ENCODE data around the gene MADCAM1.
"Not testable (repeated sequence)": the region's sequence is repeated elsewhere in the genome, so short reads cannot be mapped to it uniquely, and the experiment has no call there.

Gene MADCAM1

DNA sequence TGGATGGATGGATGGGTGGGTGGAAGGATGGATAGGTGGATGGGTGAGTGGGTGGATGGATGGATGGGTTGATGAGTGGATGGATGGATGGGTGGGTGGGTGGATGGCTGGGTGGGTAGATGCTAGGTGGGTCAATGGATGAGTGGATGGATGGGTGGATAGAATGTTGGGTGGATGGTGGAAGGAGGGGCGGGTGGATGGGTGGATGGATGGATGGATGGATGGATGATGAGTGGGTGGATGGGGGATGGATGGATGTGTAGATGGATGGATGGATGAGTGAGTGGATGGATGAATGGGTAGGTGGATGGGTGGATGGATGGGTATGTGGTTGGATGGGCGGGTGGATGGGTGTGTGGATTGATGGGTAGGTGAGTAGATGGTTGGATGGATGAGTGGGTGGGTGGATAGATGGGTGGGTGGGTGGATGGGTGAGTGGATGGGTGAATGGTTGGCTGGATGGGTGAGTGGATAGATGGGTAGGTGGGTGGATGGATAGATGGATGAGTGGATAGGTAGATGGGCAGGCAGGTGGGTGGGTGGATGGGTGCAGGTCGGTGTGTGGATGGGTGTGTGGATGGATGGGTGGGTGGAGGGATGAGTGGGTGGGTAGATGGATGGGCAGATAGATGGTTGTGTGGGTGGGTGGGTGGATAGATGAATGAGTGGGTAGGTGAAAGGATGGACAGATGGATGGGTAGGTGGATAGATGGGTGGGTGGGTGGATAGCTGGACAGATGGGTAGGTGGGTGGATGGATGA is 31.1 kb upstream of the MADCAM1 start:
- no peak for DNase-seq

DNA sequence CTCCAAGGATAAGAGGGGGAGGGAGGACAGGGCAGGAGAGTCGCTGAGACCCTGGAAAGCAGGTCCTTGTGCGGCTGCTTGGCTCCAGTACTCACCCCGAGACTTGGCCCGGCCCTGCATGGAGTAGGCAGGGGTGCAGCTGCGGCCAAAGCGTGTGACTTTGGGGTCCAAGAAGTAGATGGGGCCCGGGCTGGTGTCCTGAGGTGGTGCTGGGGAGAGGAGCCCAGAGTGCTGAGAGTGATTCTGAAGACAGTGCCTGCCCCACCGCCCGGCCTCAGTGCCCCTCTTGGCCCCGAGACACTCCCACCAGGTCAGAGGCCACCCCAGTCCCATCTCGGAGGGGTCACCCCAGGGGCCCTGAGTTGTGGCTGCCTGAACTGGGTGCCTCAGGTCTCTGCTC is 28.7 kb upstream of the MADCAM1 start:
- DNase-seq = no peak

DNA sequence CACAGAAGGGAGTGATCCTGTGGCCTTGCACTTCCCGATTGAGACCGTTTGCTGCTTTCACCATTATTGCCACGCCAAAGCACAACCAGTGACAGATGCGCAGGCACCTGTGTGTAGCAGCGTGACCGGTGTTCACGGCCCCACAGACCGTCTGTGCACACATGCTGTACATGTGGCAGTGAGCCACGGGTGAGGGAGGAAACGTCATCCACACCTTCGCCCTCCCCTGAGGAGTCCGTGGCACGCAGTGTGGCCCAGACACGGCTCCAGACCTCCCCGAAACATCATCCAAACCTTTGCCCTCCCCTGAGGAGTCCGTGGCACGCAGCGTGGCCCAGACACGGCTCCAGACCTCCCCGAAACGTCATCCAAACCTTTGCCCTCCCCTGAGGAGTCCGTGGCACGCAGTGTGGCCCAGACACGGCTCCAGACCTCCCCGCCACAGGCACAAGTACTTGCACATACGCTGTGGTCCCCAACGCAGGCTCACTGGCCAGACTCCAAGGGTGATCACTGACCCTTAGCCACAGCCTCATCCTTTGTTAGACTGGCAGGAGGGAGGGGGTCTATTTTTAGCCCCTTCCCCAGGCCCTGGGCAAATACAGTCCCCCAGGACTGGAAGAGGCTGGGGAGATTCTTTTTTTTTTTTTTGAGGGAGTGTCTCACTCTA is 27.6 kb upstream of the MADCAM1 start:
- no peak for DNase-seq

DNA sequence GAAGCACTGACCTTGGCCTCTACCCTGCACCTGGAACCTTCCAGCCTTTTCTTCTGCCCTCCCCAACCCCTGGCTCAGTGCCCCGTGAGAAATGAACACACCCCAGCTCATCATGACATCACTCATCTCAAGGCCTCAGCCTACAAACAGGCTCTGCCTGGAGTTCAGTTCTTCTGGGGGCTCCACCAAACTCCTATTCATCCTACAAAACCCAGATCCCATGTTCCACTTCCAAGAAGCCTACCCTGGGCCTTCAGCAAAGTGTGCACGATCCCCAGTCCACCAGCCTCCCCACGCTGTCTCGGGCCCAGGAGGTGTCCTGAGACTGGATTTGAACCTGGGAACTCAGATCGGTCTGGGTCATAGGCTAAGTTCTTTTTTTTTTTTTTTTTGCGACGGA is 26.5 kb upstream of the MADCAM1 start:
- DNase-seq = no peak

DNA sequence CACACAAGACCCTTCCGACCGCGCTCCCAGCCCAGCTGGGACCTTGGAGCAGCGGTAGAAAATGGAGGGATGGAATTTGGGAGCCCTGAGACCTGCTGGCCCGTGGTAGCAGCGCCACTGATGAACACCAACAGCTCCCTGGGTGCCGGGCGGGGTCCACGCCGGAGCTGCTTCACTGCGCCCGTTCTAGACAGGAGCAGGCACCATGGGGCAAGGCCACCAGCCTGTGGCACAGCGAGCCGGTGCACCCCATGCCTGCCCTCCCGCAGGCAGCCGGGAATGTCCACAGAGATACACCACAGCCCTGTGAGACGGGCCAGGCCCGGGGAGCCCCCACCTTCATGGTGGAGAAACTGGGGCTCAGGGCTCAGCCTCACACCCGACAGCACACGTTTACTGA is 25.6 kb upstream of the MADCAM1 start:
- no peak for DNase-seq

DNA sequence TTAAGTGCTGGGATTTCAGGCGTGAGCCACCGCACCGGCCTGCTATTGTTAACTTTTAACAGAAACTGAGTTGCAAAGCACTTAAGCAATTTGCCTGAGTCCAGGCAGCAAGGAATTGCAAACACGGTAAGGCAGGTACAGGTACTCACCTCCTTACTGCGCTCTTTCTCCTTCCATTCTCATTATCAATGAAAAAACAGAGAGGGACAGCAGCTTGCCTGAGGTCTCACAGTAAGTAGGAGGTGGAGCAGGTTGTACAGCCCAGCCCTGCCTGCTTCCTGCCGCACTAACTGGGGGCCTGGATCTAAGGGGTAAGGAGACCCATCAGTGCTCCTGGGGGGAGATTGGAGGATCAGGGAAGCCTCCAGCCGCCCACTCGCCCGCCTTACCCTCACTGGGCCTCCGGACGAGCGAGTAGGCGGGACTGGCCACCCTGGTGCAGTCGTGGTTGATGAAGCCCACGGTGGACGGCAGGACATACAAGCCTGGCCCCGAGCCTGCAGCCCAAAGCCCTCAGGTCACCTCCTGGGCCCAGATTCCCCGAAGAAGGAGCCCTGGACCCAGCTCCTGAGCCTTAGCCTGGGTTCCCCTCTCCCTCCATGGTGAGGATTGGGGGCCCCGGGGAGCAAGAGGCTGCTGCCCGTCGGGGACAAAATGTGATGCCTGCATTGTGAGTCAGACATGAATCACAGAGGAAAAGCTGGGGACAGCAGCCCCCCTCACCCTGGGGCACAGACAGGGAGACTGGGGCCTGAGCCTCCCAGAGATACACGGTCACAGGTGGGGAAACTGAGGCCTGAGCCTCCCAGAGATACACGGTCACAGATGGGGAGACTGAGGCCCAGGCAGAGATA is 24.1 kb upstream of the MADCAM1 start:
- no peak for DNase-seq

DNA sequence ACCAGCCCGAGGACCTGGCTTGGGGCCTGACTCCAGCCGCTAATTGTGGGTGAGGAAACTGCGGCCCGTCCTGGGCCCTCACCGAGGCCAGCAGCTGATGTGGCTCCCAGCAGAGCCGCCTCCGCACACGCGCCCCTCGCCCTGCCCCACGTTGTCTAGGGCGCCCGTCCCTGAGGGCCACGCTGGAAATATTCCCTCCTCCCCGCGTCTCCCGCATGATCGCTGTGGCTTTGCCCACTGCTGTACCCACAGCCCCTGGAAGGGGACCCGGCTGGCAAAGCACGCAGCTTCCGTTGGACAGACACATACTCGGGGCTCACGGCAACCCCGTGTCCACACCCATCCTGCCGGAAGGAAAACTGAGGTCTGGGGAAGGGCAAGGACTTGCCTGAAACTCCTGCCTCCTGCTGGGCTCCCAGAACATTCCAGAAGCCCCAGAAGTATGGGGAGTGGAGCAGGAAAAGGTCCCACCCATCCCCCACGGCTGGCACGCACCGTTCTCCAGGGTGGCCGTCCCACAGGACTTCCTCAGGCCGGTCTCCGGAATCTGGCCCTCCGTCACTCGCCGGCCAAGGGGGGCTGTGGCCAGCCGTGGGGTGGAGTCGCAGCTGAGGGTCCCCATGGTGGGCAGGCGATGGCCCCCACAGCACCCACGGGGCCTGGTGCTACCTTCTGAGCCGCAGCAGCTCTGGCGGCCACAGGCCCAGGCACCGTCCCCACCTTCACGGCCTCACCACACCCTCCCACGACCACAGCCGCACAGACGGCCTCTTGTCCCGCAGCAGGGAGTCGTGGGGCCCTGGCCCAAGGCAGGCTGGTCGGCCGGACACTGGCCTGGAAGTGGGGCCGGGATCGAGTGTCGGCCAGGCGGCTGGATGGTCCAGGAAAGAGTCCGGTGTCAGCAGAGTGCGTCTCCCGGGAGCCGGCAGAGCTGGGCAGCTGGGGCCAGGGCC is 21.9 kb upstream of the MADCAM1 start:
- no peak for DNase-seq

DNA sequence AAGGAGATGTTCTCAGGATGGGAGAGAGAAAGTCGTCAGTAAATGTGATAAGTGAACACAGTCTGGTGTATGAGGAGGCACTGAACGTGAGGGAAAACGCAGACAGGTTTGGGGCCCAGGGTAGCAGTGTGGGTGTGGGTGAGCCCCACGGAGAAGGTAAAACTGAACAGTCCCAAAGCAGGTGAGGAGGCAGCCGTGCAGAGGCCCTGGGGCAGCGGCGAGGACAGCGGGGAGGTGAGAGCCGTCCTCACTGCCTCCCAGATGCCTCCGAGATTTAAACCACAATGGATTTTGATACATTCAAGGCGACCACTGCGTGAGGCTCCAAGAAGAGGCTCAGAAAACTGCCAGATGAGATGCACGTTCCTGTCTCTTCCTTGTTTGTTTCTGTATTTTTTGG is 20.9 kb upstream of the MADCAM1 start:
- DNase-seq = no peak

DNA sequence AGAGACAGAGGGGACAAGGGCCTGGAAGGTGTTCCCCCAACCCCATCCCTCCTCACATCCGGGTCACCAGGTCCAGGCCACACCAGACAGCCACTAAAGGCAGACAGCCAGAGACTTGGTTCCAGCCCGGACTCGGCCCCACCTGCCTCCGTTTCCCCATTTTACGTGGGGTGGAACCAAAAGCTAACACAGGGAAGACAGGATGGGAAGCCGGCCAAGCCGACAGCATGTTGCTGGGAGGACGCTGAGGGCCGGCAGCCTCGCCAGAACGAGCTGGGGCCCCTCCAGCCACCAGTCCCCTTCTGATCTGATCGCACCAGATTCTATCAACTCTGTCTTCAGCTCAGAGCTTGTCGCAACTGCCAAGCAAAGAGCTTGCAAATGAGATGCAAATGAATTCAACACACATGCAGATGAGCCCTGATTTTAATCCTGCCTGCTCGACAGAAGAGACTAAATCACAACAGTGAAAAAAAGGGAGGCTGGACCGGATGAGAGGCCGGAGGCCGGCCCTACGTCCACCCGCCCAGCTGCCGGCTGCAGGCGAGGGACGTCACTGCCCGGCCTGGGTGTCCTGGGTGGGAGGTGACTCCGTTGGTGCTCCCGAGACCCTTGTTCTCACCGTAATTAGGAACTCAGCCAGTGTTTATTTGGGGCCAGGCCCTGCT is 17.9 kb upstream of the MADCAM1 start:
- no peak for DNase-seq

DNA sequence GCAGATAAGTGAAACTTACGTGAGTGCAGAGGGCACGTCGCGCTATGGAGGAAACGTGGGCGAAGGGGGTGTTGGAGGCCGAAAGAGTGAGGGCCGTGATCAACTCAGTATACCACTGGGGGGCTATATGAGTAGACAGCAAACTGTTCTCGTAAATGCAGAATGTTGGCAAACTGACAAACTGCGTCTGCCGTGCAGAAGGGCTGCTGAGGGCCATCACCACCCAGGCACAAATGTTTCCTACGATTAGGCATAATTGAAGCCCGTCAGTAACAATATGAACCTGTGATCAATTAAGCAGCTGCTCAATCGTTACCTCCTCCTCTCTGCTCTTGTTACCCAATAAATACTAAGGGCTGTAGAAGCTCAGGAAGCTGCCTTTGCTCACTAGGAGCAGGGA is 17.3 kb upstream of the MADCAM1 start:
- no peak for DNase-seq

DNA sequence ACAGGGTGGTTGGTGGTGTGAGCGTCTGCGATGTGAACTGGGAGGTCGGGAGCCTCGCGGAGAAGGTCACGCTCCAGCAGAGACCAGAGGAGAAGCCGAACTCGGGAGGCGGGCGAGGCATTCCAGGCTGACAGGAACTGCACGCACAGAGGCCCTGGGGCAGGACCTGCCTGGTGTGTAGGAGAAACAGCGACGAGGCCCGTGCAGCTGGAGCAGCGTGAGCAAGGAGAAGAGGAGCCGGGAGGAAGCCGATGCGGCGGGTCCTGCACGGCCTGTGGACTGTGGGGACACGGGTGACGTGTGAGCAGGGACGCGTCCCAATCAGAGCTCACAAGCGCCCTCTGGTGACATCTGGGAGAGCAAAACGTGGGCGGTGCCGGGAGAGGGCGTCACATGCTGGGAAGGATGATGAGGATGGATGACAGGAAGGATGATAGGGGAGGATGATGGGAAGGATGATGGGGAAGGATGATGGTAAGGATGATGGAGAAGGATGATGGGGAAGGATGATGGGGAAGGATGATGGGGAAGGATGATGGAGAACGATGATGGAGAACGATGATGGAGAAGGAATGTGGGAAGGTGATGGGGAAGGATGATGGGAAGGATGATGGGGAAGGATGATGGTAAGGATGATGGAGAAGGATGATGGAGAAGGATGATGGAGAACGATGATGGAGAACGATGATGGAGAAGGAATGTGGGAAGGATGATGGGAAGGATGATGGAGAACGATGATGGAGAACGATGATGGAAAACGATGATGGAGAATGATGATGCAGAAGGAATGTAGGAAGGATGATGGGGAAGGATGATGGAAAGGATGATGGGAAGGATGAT is 16.1 kb upstream of the MADCAM1 start:
- DNase-seq = peak; percentile 10 to 60

DNA sequence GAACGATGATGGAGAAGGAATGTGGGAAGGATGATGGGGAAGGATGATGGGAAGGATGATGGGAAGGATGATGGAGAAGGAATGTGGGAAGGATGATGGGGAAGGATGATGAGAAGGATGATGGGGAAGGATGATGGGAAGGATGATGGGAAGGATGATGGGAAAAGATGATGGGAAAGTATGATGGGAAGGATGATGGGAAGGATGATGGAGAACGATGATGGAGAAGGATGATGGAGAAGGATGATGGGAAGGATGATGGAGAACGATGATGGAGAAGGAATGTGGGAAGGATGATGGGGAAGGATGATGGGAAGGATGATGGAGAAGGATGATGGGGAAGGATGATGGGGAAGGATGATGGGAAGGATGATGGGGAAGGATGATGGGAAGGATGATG is 15.2 kb upstream of the MADCAM1 start:
- not testable (repeated sequence) for DNase-seq

DNA sequence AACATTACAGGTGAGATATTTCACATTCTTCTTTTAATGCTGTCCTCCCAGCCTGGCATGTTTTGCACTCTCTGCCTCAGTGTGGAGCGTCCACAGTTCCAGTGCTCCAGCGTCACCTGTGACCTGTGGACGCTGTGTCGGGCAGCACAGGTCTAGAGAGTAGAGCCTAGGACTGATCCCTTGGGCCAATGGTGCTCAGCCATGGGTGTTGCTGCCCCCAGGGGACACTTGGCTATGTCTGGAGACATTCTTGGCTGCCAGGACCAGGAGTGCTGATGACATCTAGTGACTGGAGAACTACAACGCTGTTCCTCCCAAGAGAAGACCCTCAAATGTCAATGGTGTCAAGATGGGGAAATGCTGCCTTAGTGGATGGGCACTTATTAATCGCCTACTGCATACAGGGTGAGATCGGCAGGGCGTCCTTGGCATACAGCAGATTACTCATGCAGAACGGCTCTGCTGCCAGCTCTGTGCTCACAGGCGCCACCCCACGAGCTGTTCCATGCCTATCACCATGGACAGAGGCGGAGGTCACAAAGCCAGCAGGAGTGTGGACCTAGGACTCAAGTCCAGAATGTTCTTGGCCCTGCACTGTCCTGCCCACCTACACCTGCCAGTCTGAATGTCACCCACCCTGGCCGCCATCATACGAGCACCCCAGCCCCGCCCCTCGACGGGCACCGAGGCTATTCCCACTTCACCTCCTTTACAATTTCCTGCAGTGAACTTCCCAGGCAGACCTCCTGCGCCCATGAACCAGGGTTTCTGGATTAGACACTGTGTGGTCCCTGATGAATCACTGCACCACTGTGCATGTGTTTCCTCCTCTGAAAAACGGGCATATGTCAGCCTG is 13.9 kb upstream of the MADCAM1 start:
- DNase-seq = no peak

DNA sequence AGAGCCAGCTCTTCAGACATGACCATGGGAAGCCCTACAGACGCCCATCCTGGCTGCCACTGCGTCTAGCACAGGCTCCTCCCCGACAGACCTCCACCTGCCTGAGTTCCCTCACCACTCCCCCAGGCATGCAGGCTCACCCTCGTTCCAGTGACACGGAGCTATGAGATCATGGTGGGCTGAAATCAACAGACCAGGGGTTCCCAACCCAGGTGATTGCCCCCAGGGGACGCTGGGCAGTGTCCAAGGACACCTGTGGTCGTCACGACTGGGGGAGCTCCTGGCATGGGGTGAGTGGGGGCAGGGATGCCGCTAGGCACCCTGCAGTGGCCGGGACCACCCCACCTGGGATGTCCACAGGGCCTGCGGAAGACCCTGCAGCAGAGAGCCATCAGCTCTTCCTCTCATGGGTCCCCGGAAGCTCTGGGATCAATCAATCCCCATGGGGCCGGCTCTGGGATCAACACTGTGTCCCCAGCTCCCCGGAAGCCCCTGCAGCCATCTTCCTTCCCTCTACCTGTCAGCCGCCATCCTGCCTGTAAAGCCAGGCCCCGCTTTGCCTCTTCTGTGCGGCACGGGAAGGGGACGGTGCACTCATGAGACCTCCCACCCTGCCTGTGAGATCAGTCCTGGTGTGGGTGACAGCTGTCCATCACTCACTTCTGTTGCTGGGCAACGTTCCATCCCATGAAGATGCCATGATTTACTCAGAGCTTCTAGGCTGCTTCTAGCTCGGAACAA is 12.8 kb upstream of the MADCAM1 start:
- DNase-seq = no peak

DNA sequence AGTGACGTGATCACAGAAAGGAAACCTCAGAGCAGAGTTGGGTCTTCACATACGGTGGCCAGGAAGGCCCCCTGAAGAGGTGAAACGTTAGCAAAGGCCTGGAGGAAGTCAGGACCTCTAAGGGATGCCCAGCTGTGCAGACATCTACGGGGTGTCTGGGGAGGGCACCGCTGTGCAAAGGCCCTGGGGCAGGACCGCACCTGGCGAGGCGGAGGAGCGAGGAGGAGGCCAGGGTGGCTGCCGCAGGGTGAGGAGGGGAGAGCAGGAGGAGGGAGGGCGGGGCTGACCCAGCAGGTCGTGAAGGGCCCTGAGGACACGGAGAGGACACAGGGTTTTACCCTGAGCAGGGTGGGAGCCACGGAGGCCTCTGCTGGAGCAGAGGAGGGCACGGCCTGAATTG is 11.8 kb upstream of the MADCAM1 start:
- no peak for DNase-seq

DNA sequence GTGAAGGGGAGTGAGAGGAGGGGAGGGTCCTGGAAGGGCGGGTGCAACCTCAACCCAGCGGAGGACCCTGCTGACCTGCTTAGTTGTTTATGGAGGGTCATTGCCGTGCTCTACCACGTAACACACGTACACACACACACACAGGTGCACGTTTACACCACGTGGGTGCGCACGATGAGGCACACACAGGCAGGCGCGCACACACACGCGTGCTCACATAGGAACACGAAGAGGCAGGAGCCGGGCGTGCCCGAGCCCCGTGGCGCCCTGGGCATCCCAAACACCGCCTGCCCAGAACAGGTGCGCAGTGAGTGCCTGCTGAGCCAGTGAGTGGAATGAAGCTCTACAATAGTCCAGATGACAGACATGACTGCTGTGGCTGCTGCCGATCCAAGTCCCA is 11.2 kb upstream of the MADCAM1 start:
- no peak for DNase-seq

DNA sequence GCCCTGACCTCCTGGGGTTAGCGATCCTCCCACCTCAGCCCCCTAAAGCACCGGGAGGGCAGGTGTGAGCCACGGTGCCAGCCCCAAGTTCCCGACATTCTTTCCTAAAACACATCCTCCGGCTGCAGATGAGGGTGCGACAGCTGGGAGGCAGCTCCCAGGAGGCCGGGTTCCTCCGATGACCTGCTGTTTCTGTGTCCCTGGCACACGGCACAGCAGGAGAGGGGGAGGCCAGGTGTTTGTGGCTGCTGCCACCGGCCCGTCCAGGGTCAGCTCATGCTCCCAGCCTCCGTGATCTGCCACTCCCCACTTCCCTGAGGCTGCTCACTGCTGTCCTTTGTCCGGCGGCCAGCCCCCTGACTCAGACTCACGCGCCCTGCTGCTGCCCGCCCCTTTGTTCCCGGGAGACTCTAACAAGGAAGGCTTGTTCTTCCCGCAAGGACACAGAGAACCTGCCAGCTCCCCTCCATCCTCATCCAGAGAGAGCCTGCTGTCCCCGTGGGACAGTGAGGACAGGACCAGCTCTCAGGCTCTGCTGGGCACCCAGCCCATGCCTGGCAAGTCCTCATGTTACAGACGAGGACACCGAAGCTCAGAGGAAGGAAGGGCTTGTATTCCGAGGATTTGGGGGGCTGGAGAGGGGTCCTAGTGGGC is 10.6 kb upstream of the MADCAM1 start:
- DNase-seq = no peak

Data from inflammatory macrophage (primary cell).